Effector CD4-positive, alpha-beta T cell (primary cell): Measurements from ENCODE around the gene LONP1.
A peak's percentile ranks its signal among the peaks of the same experiment; 100 is the strongest.
"Not testable (repeated sequence)": the region's sequence is repeated elsewhere in the genome, so short reads cannot be mapped to it uniquely, and the experiment has no call there.

Experiments used
- DNase-seq: peaks from one replicate; pipeline ENCODE4 v3.0.0-alpha.2; 2020

Gene LONP1

DNA sequence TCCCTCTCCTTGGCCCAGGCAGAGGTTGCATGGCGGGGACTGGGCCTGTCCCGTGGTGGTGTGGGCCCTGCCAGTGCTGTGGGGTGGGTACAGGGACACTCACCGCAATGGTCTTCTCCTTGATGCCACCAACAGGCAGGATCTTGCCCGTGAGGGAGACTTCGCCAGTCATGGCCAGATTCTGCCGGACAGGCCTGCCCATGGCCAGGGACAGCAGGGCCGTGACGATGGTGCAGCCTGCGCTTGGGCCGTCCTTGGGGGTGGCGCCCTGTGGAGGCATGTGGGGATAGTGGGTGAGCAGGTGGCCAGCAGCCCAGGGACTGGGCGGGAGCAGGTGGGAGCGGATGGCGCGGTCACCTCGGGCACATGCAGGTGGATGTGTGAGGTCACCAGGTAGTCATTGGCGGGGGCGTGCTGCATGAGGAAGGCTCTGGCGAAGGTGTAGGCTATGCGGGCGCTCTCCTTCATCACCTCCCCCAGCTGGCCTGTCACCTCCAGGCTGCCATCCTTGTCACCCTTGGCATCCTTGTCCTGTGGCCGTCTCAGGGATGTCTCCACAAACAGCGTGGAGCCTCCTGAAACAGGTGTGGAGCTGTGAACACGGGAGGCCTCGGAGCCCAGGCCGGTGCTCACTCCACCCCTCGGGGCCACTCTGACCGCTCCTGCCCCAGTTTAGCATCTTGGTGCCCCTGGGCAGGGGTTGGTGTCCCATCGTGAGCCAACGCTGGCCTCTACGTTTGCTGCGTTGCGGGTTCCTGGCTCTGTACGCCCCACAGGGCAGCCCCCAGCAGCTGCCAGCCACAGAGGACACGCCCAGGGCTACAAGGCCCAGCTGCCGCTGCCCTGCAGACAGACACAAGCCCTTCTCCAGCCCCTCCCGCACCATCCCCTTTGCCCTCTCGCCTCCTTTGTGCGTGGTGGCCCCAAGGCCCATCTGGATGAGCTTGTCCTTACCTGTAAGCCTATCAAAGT lies 26.5 kb downstream of the LONP1 start:
- no peak for DNase-seq

DNA sequence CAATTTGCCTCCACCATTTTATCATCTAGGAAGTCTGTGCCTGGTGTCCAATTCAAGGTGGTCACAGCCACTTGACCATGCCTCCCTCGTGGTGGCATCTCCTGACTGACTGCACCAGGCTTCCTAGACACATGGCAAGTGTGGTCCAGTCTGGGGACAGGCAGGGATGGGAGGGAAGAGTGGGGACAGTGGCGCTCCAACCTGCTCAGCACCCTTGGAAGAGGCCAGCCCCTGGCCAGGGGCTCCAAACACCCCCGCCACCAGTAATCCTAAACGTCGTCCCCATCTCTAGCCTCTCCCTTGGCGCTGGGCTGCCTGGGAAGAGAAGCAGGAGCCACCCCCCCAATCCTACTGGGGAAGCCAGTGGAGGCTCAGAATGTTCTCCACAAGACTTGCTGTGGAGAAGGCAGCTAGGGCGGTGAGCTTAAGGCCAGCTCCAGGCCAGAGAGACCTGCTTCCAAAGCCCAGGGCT lies 27.2 kb downstream of the LONP1 start:
- no peak for DNase-seq

DNA sequence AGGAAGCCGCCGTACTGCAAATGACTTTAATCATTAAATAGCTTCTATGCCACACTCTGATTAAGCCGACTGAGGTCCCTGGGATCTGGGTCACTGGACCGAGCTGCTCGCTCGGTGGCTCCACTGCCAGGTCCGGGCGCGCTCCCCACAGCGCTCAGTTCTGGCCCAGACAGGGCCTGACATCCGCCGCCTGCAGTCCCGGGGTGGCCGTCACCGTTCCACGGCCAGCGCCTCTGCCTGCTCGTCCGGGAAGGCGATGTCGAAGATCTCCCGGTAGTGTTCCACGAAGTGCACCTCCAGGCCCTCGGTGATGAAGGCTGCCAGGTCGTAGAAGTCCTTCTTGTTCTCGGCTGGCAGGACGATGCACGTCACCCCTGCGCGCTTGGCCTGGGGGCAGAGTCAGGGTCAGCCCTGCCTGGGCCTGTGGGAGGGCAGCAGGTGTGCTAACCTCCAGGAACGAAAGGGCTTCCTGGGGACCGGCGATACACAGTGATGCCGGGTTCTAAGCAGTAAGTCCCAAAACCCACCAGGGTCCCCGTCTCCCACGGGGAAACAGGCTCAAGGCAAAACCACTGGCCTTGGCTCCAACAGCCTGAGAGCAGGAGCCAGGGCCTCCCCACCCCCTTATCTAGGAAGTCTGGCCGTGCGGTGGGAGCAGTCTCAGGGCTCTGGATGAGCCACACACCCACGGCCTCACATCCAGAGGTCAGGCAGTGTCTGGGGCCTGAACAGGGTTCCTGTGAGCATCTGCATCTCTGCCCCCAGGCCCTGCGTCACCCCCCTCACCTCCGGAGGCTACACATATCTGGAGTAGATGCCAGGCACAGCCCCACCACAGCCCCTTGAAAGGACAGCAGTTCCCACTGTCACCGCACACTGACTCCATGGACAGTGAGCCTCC lies 27.9 kb downstream of the LONP1 start:
- no peak for DNase-seq

DNA sequence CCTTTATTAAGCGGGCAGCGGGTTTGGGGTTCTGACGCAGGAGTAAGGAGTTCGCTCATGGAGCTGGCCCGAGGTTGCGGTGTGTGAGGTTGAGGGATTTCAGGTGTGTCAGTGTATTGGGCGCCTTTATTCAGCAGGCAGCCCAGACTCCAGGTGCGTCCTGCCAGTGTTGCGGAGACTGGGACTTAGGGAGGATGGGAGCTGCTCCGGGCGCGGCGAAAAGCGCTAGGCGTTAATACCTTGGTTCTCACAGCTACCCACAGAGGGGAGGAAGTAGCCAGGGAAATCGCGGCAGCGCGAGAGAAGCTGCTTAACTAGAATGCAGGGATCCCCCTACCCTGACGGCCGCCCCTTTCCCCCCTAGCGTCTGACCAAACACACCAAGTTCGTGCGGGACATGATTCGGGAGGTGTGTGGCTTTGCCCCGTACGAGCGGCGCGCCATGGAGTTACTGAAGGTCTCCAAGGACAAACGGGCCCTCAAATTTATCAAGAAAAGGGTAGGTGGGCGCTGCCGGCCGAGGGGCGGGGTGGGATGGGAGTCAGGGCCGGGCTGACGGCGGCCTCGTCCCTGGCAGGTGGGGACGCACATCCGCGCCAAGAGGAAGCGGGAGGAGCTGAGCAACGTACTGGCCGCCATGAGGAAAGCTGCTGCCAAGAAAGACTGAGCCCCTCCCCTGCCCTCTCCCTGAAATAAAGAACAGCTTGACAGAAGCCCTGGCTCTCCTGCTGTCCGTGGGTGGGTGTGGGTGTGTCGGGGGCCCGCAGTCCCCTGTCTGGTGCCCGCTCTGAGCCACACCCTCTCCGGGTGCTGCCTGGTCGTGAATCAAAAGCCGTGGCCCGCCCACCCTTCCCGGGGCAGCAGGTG lies 28.8 kb downstream of the LONP1 start:
- peak; percentile 20 for DNase-seq

DNA sequence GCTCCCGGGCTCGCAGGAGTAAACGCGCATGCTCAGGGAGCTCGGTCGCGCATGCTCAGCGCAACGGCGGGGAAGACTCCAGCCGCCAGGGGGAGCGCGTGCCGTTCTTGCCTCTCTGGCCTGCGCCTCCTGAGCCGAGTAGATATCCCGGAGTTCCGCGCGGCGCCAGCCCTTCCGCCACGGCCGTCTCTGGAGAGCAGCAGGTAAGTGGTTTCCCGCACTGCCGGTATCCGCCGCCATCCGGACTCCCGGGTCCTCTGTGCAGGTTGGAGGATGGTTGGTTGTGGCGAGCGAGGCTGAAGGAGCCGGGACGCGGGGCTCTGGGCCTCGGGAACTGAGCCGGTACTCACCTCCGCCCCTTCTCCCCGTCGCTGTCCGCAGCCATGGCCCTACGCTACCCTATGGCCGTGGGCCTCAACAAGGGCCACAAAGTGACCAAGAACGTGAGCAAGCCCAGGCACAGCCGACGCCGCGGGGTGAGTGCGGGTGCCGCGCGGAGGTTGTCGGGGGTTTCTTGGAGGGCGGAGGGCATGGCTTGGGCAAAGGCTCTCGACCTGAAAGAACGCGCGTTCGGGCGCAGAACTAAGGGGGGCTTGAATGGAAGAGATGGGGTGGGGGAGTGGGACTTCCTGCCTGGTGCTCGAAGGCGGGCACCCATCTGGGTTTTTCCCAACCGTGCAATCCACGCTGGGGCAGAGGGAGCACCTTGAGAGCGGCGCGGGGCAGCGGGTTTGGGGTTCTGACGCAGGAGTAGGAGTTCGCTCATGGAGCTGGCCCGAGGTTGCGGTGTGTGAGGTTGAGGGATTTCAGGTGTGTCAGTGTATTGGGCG lies 29.6 kb downstream of the LONP1 start, which contains the start of gene RPL36:
RPL36 (plus strand) TSS at position 171 of the 830 bp plus-strand sequence; CDS start at position 384, 213 bp downstream.
- peak; percentile 99 for DNase-seq

DNA sequence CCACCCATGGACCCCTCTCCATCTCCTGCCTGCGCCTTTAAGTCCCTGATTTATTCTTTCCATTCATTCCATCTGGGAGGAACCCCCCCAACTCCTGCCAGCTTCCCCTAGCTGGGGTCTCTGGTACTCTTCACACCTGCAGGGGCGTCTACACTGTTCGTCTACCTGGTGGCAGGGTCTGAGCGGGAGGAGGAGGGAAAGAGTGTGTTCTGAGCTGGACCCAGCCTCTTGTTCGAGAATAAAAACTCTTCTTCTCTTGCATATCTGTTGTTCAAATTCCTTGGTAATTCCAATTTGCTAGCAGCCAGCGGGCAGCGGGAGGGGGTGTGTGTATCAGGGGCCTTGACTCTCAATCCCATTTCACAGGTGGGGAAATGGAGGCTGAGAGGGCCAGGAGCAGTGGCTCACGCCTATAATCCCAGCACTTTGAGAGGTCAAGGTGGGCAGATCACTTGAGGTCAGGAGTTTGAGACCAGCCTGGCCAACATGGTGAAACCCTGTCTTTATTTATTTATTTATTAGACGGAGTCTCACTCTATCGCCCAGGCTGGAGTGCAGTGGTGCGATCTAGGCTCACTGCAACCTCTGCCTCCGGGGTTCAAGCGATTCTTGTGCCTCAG lies 31.6 kb downstream of the LONP1 start:
- not testable (repeated sequence) for DNase-seq

DNA sequence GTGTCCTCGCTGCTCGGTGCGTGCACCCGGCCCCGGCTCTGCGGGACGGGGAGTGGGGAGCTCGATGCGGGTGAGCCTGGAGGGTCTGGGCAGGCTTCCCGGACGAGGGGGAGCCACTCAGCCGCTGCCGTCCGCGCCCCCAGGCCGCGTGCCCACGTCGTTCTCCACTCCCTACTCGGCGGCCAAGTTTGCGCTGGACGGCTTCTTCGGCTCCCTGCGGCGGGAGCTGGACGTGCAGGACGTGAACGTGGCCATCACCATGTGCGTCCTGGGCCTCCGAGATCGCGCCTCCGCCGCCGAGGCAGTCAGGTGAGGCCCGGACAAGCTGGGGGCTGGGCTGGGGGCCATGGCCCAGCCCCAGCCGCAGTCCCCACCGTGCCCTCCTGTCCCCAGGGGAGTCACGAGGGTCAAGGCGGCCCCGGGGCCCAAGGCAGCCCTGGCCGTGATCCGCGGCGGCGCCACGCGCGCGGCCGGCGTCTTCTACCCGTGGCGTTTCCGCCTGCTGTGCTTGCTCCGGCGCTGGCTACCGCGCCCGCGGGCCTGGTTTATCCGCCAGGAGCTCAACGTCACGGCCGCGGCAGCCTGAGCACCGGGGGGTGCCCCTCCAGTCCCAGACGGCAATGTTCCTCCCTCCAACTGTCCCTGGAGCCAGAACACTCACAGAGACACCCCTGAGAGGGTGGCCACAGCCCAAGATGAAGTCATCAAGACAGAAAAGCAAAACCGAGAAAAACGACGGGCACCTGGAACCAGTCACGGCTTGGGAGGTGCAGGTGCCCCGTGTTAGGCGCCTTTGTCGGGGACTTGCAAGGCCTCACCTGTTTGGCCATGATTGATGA lies 32.4 kb downstream of the LONP1 start:
- no peak for DNase-seq

DNA sequence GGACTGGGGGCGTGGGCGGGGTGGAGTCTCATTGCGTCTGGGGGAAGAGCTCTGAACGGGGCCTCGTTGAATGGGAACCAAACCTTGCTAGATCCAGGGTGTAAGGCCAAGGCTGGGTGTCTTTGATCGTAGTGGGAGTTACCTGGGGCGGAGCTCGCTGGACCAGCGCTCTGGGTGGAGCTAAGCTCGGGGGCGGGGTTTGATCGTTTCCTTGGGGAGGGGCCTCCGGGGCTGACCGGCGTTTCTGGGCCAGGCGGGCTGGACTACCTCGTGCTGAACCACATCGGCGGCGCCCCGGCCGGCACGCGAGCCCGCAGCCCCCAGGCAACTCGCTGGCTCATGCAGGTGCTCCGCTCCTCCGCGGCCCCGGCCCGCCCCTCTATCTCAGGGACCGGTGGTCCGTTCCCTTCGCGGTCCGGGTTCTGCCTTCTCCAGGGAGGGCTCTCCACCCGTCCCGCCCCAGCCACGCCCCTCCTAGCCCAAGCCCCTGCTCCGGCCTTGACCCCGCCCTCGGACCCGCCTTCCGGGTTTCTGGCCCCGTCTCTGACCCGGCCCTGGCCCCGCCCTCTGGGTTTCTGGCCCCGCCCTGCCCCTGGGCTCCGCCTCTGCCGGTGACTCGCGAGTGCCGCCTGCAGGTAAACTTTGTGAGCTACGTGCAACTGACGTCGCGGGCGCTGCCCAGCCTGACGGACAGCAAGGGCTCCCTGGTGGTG lies 33.1 kb downstream of the LONP1 start:
- peak; percentile 90 for DNase-seq

DNA sequence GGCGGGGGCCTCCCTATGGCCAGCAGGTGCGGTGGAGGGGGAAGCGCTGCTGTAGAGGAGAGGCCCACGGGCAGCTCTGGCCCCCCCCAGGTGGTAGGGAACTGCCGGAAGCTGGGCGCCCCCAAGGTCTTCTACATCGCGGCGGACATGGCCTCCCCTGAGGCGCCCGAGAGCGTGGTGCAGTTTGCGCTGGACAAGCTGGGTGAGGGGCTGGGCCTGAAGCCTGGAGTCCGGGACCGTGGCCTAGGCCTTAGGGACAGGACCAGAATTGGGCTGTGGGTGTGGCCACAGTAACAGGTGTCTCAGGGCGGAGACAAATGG lies 33.7 kb downstream of the LONP1 start:
- DNase-seq: no peak

DNA sequence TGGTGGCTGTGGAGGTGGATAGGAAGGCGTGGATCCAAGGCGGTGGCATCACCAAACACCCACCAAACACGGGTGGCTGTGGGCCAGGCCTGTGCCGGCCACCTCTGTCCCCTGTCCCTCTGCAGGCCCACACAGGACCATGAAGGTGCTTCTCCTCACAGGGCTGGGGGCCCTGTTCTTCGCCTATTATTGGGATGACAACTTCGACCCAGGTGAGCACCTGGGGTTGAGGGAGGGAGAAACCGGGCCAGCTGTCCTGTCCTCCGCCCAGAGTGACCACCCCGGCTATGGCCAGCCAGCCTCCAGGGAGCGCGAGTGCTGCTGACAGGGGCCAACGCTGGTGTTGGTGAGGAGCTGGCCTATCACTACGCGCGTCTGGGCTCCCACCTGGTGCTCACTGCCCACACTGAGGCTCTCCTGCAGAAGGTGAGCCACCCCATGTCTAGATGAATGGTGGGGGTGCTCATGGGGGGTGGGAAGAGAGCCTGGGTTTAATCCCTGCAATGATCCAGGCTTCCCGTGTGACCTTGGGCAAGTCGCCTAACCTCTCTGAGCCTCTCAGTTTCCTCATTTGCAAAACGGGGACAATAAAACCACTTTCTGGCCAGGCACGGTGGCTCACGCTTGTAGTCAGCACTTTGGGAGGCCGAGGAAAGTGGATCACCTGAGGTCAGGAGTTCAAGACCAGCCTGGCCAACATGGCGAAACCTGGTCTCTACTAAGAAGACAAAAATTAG lies 35.1 kb downstream of the LONP1 start:
- no peak for DNase-seq

DNA sequence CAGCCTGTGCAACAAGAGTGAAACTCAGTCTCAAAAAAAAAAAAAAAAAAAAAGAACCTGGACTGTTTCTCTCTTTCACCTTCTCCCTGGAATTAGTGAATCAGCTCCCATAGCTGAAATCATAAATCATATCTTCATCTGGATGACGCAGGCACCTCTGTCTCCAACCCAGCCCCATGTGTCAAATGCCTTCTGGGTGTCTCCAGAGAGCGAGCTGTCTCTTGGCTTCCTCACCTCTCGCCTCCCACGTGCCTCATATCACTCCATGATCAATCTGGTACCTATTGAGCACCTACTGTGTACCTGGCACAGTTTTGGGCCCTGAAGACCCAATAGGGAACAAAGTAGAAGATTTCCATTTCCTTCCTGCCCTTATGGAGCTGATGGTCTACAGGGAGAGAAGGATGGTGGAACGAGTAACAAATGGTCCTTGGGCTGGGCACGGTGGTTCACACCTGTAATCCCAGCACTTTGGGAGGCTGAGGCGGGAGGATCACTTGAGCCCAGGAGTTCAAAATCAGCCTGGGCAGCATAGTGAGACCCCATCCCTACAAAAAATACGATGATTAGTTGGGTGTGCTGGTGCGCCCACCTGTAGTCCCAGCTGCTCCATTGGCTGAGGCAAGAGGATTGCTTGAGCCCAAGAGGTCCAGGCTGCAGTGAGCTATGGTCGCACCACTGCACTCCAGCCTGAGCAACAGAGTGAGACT lies 36.6 kb downstream of the LONP1 start:
- no peak for DNase-seq

DNA sequence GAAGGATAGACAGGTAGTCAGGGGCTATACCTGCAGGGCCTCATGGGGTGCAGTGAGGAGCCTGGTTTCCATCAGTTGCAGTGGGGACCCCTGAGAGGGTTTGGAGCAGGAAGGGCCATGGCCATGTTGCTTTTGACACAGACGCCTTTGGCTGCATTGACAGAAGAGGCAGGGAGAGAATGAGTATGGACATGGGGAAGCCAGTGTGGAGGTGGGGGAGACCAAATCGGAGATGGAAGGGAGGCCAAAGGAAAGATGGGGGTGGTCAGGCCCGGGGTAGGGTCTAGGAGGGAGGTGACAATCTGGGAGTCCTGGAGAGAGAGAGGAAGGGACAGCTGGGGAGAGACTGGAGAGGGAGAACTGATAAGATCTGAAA lies 37.9 kb downstream of the LONP1 start:
- DNase-seq: no peak

DNA sequence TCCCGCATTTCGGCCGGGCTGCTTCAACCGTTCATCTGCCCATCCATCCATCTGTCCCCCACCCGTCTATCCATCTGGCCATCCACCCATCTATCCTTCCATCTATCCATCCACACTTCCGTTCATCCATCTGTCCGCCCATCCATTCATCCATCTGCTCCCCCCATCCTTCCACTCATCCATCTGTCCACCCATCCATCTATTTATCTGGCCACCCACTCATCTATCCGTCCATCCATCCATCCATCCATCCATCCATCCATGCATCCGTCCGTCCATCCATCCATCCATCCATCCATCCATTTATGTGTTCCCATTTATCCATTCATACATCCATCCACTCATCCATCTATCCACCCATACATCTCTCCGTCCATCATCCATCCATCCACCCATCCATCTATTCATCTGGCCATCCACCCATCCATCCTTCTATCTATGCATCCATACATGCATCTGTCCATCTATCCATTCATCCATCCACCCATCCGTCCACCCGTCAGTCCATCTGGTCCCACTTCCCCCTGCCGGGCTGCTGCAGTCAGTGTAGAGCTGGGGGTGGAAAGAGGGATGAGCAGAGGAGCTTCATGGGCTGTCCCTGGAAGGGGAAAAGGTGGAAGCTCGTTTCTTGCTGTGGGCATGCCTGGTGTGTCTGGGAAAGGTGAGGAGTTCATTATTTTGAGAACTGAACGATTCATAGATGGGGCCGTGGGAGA lies 38.4 kb downstream of the LONP1 start:
- DNase-seq: no peak

DNA sequence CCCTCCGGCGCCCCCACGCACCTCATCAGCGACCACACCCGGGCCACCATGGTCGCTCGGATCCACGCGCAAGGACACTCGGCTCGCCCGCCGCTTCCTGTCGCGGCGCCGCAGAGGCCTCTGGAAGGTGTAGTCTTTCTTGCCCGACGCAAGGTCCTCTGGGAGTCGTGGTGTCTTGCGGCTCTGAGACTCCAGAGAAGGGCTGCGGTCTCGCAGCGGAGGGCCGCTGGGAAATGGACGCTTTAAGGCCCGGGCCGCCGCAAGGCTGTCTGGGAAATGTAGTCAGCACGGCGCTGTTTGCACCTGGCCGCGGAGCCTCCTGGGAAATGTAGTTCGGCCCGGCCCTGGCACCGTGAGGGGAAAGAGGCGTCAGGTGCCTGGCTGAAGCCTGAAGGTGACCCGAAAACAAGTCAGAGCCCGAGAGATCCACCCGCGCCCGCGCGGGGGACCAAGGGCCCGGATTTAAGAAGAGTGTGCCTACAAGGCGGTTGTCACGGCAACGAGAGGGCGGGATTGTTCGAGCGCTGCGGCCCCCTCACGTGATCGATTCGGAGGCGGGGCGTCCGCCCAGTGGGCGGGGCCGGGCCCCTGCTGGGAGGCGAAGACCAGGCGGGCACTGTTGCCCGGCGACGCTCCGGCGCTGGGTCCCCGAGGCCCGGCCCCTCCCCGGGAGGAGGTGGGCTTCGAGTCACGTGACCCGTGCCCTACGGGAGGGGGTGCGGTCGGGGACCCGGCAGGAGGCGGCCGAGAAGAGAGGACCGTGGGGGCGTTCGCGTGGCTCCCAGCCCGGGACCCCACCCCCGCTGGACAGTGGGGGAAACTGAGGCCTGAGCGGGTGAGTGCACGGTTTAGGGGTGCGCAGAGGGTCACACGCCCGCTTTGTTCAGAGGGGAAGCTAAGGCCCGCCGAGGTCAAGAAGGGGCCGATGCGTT lies 39.2 kb downstream of the LONP1 start, which contains the start of the genes HSD11B1L and MICOS13:
HSD11B1L (plus strand) TSS at position 591 of the 932 bp plus-strand sequence. CDS start 3,806 bp downstream, outside the sequence.
MICOS13 (minus strand) TSS at position 80 of the 932 bp plus-strand sequence; CDS start at position 50, 30 bp downstream.
- DNase-seq: peak; percentile 99

DNA sequence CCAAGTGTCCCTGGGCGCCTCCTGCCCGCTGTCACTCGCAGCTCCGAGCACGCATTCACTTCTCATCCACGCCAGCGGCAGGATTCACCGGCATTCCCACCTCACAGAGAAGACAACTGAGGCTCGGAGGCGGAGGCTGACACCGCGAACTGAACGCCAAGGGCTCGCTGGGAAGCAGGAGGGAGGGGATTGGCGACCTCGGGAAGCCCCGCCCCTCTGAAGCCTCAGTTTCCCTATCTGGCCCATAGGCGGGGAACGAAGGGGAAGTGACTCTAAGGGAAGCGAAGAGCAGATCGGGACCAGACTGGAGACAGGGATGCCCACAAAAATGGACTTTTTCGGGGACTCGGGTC lies 39.9 kb downstream of the LONP1 start:
- DNase-seq: no peak
